Stimulated activated naive CD8-positive, alpha-beta T cell treated with anti-CD3 and anti-CD28 coated beads, Interleukin-15, Interleukin-2, amounts not matched to agents 100 U/mL and 50 U/mL, for 24 hours (primary cell): Measurements from ENCODE around the gene GRIA1.

Experiments used
- ATAC-seq: fragments of 150-1000 bp; cut with Tn5 transposase; one replicate; pipeline ENCODE4 v1.10.0; 2021
- DNase-seq: peaks from one replicate; pipeline ENCODE4 v3.0.0; 2021

Gene GRIA1

GRCh38 chr5:153551537-153552079 lies 61.1 kb downstream of the GRIA1 start:
- DNase-seq (no peak), ATAC-seq (no peak)

- DNase-seq (no peak), ATAC-seq (no peak)
Measured at GRCh38 chr5:153552886-153553285, 62.4 kb downstream of the GRIA1 start.

GRCh38 chr5:153555420-153556114 lies 65.1 kb downstream of the GRIA1 start:
- DNase-seq: no peak
- ATAC-seq: no peak

- ATAC-seq (no peak), DNase-seq (no peak)
Measured at GRCh38 chr5:153558957-153559356, 68.5 kb downstream of the GRIA1 start.

GRCh38 chr5:153559926-153560325 lies 69.5 kb downstream of the GRIA1 start:
- no peak for ATAC-seq
- DNase-seq: no peak

- DNase-seq: no peak
- ATAC-seq: no peak
Measured at GRCh38 chr5:153562189-153562588, 71.7 kb downstream of the GRIA1 start.

- ATAC-seq (no peak), DNase-seq (no peak)
Measured at GRCh38 chr5:153565822-153566221, 75.4 kb downstream of the GRIA1 start.

- ATAC-seq (no peak), DNase-seq (no peak)
Measured at GRCh38 chr5:153569036-153569435, 78.6 kb downstream of the GRIA1 start.

GRCh38 chr5:153571162-153571561 lies 80.7 kb downstream of the GRIA1 start:
- ATAC-seq (no peak), DNase-seq (no peak)

GRCh38 chr5:153572411-153573145 lies 82.1 kb downstream of the GRIA1 start:
- DNase-seq (no peak), ATAC-seq (no peak)

- ATAC-seq (no peak), DNase-seq (no peak)
Measured at GRCh38 chr5:153573326-153574033, 83.0 kb downstream of the GRIA1 start.

GRCh38 chr5:153584126-153584959 lies 93.9 kb downstream of the GRIA1 start:
- no peak for ATAC-seq
- DNase-seq: no peak

- ATAC-seq (no peak), DNase-seq (no peak)
Measured at GRCh38 chr5:153584960-153585359, 94.5 kb downstream of the GRIA1 start.

GRCh38 chr5:153585622-153586277 lies 95.3 kb downstream of the GRIA1 start:
- ATAC-seq (no peak), DNase-seq (no peak)

GRCh38 chr5:153592081-153592480 lies 101.6 kb downstream of the GRIA1 start:
- no peak for DNase-seq
- no peak for ATAC-seq

GRCh38 chr5:153594785-153595184 lies 104.3 kb downstream of the GRIA1 start:
- no peak for ATAC-seq

GRCh38 chr5:153598099-153598498 lies 107.6 kb downstream of the GRIA1 start:
- DNase-seq: no peak
- no peak for ATAC-seq

More at GRCh38 chr5:153594785-153595184, 104.3 kb downstream of the GRIA1 start:
- no peak for DNase-seq

- no peak for DNase-seq
- no peak for ATAC-seq
Measured at GRCh38 chr5:153601377-153601776, 110.9 kb downstream of the GRIA1 start.

GRCh38 chr5:153605386-153605785 lies 114.9 kb downstream of the GRIA1 start:
- DNase-seq: no peak
- ATAC-seq: no peak

- DNase-seq: no peak
Measured at GRCh38 chr5:153610009-153610408, 119.5 kb downstream of the GRIA1 start.

GRCh38 chr5:153610811-153611210 lies 120.3 kb downstream of the GRIA1 start:
- no peak for ATAC-seq
- no peak for DNase-seq

More at GRCh38 chr5:153610009-153610408, 119.5 kb downstream of the GRIA1 start:
- ATAC-seq: no peak
